SK-N-MC (cell line): Measurements from ENCODE around the gene ASRGL1.
A peak's percentile ranks its signal among the peaks of the same experiment; 100 is the strongest.
"Not testable (repeated sequence)": the region's sequence is repeated elsewhere in the genome, so short reads cannot be mapped to it uniquely, and the experiment has no call there.

Experiments
- DNase-seq: peaks from one replicate; pipeline ENCODE4 v3.0.0-alpha.2; 2011; ENCODE audit warnings: low read depth, low spot score
- H3K27ac ChIP-seq: fragments of 200-600 bp; sonication (generic); 2 replicates; pipeline ENCODE4 v1.5.1; 2016; ENCODE audit warnings: mixed run types
- H3K36me3 ChIP-seq: fragments of 200-600 bp; sonication (generic); 2 replicates; pipeline ENCODE4 v1.6.1; 2017; ENCODE audit warnings: antibody characterized with exemption, low read length, mixed read lengths; ENCODE audit not compliant: insufficient read depth
- H3K4me3 ChIP-seq: fragments of 200-600 bp; sonication (generic); 2 replicates; pipeline ENCODE4 v1.5.1; 2016
- H3K9ac ChIP-seq: fragments of 200-600 bp; sonication (generic); 2 replicates; pipeline ENCODE4 v1.8.0; 2017; ENCODE audit warnings: mixed run types, mixed read lengths; ENCODE audit not compliant: insufficient read length
- H3K9me3 ChIP-seq: fragments of 200-600 bp; sonication (generic); 2 replicates; pipeline ENCODE4 v1.6.1; 2017; ENCODE audit warnings: low read depth, mild to moderate bottlenecking, antibody characterized with exemption, low read length, moderate library complexity, mixed read lengths
- EZH2 ChIP-seq: fragments of 200-600 bp; sonication (generic); IDR thresholded peaks from one replicate; pipeline ENCODE4 v1.6.1; 2017; ENCODE audit warnings: antibody characterized with exemption
- FOXP2 ChIP-seq: optimal IDR thresholded peaks from 2 replicates; pipeline ENCODE3; 2011; ENCODE audit warnings: mild to moderate bottlenecking, moderate library complexity; ENCODE audit not compliant: insufficient read depth; ENCODE audit errors: extremely low read length, control extremely low read depth
- POLR2AphosphoS5 ChIP-seq: IDR thresholded peaks from 2 replicates; pipeline ENCODE4 v1.6.1; 2012; ENCODE audit warnings: mild to moderate bottlenecking, low read depth, low read length, borderline replicate concordance

The ASRGL1 gene

DNA sequence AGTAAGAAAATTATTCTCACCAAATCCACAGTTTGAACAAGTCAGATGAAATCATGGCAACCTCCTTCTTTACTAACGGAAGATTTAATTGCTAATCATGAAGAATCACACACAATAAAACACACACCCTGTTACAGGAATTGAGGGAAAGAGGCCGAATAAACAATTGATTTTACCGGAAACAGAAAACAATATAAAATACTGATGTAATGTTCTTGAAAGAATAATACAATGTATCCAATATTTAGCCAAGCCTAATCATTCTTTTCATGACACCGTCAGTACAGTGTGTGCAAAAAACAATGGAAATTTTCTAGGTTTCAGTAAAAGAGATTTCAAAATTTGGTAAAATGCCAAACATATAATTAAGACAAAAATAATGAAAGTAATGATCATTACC lies 23.4 kb downstream of the ASRGL1 start:
- Histone ChIP-seq H3K36me3 (peaks cover 14% of the 10 kb centered on the region; the same call in 1 of the 2 replicates), H3K9me3 (no peaks in the 10 kb centered on the region), H3K27ac (peak overlapping the region; percentile 8; the same call in 1 of the 2 replicates), H3K4me3 (no peak overlapping the region), H3K9ac (no peak overlapping the region)
- TF ChIP-seq EZH2 (no peak), FOXP2 (no peak), POLR2AphosphoS5 (no peak)
- DNase-seq = no peak

DNA sequence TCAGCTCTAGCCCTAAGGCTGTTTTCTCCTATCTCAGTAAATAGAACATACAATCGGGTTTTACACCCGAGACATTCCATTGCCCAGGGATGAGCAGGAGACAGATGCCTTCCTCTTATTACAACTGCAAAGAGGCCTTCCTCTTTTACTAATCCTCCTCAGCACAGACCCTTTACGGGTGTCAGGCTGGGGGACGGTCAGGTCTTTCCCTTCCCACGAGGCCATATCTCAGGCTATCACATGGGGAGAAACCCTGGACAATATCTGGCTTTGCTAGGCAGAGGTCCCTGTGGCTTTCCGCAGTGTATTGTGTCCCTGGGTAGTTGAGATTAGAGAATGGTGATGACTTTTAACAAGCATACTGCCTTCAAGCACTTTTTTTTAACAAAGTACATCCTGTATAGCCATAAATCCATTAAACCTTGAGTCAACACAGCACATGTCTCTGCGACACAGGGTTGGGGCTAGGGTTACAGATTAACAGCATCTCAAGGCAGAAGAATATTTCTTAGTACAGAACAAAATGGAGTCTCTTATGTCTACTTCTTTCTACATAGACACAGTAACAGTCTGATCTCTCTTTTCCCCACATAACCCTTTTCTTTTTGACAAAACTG lies 31.7 kb downstream of the ASRGL1 start:
- not testable (repeated sequence) for H3K27ac ChIP-seq, H3K4me3 ChIP-seq, H3K36me3 ChIP-seq, DNase-seq, H3K9me3 ChIP-seq, H3K9ac ChIP-seq

- Histone ChIP-seq H3K9ac (no peak overlapping the region), H3K27ac (no peak overlapping the region), H3K4me3 (no peak overlapping the region), H3K9me3 (no peaks in the 10 kb centered on the region), H3K36me3 (no peaks in the 10 kb centered on the region)
- DNase-seq = no peak
- no peak for TF ChIP-seq FOXP2
- no peak for TF ChIP-seq EZH2
- no peak for TF ChIP-seq POLR2AphosphoS5
These were observed 33.6 kb downstream of the ASRGL1 start for GRCh38 chr11:62370743-62371440.

- Histone ChIP-seq H3K9me3 (no peaks in the 10 kb centered on the region), H3K4me3 (no peak overlapping the region), H3K27ac (no peak overlapping the region), H3K36me3 (no peaks in the 10 kb centered on the region), H3K9ac (no peak overlapping the region)
- DNase-seq = no peak
- TF ChIP-seq FOXP2 = no peak
- no peak for TF ChIP-seq EZH2
- TF ChIP-seq POLR2AphosphoS5 = no peak
These were observed 35.6 kb downstream of the ASRGL1 start for GRCh38 chr11:62372871-62373270.

- Histone ChIP-seq H3K27ac (no peak overlapping the region), H3K9me3 (no peaks in the 10 kb centered on the region), H3K36me3 (no peaks in the 10 kb centered on the region), H3K9ac (no peak overlapping the region), H3K4me3 (no peak overlapping the region)
- TF ChIP-seq FOXP2 (no peak), EZH2 (no peak), POLR2AphosphoS5 (no peak)
- no peak for DNase-seq
These were observed 36.3 kb downstream of the ASRGL1 start for GRCh38 chr11:62373464-62374119.

GRCh38 chr11:62374801-62375200 lies 37.6 kb downstream of the ASRGL1 start:
- H3K36me3 ChIP-seq = no peaks in the 10 kb centered on the region
- TF ChIP-seq EZH2 (no peak), POLR2AphosphoS5 (no peak), FOXP2 (no peak)
- no peaks in the 10 kb centered on the region for H3K9me3 ChIP-seq
- H3K4me3 ChIP-seq = no peak overlapping the region
- DNase-seq = no peak
- no peak overlapping the region for H3K9ac ChIP-seq
- no peak overlapping the region for H3K27ac ChIP-seq

DNA sequence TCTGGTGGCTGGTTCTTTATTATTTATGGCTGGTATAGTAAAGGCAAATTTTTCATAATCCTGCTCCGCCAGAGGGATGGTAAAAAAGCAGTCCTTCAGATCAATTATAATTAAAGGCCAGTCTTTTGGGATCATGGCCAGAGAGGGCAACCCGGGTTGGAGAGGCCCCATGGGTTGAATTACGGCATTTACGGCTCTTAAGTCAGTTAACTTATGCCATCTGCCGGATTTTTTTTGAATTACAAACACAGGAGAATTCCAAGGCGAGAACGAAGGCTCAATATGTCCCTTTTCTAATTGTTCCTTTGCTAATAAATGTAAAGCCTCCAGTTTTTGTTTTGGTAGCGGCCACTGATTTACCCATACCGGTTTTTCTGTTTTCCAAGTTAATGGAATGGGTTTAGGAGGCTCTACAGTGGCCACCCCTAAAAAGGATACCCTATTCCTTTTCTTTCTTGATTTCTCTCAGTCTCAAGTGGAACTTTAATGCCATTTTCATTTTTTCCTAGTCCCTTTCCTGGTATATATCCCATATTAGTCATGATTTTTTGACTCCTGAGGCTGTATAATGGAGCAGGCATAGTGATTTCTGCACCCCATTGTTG lies 41.3 kb downstream of the ASRGL1 start:
- H3K4me3 ChIP-seq, H3K27ac ChIP-seq, H3K9me3 ChIP-seq, H3K9ac ChIP-seq, H3K36me3 ChIP-seq: not testable (repeated sequence)
- DNase-seq = peak; percentile 12

DNA sequence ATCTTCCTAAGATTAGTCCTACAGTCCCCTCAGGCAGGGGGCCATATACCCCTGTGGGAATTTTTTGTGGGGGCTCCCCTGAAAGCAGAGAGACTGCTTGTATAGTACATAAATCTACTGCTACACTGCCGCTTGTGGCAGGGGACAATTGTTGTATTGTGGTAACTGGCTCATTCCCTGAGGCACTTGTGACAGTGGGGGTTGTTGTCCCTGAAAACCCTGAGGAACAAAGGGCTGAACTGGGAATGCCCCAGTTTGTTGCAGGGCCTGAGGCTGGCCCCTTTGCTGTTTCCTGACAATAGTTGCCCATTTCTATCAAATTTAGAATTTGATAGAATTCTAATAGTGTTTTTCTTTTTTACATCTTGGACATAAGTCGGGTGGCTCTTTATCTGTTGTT lies 42.3 kb downstream of the ASRGL1 start:
- not testable (repeated sequence) for DNase-seq, H3K9ac ChIP-seq

DNA sequence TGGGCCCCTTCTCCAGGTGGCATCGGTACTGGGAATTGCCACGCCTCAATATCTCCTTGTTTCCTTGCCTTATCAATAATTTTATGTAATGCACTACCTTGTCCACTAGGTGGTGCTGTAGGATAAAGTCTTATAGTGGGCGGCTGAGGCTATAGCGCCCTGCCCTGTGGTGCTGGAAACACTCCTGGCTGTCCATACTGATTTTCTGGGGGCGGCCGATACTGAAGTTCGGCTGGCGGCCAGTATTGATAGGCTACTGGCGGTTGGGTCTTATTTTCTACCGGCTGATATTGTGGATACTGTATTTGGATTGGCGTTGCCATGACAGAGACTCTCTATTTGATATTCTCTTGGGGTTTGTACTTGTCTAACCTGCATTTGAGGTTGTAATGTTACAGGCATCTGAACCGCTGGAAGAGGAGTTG lies 43.6 kb downstream of the ASRGL1 start:
- peak; percentile 20 for DNase-seq
- H3K36me3 ChIP-seq, H3K9ac ChIP-seq, H3K27ac ChIP-seq, H3K9me3 ChIP-seq: not testable (repeated sequence)
- 0 out of 2 replicates have a peak overlapping the region, but pooled peaks have one; percentile 23 for H3K4me3 ChIP-seq

More for the DNA sequence above, 42.3 kb downstream of the ASRGL1 start:
- H3K4me3 ChIP-seq, H3K27ac ChIP-seq, H3K9me3 ChIP-seq, H3K36me3 ChIP-seq: not testable (repeated sequence)
